Sigmoid colon (tissue), 4 donors: Measurements from ENCODE around the gene SPARC.

Source experiments
- EP300 ChIP-seq, 4 donors: sonication (generic); formaldehyde crosslinking; IDR thresholded peaks; one replicate each; pipeline ENCODE4 v1.6.1; 2017; ENCODE audit warnings: antibody characterized with exemption in 4 of 4
- POLR2A ChIP-seq, 2 donors: fragments of 450-650 bp; IDR thresholded peaks; one replicate each; pipeline ENCODE4 v1.6.1; 2016; ENCODE audit warnings: antibody characterized with exemption in 2 of 2, mild to moderate bottlenecking in 2 of 2, moderate library complexity in 2 of 2
- TF ChIP-seq, protein P1 (sequence below), 4 experiments: fragments of 450-650 bp in 3 of 4; fragments of 200-600 bp in 1 of 4; IDR thresholded peaks; one replicate each; pipeline ENCODE4 v1.5.1; 2016 to 2019; ENCODE audit warnings: antibody characterized with exemption in 4 of 4, mild to moderate bottlenecking in 3 of 4, moderate library complexity in 2 of 4

DNA sequence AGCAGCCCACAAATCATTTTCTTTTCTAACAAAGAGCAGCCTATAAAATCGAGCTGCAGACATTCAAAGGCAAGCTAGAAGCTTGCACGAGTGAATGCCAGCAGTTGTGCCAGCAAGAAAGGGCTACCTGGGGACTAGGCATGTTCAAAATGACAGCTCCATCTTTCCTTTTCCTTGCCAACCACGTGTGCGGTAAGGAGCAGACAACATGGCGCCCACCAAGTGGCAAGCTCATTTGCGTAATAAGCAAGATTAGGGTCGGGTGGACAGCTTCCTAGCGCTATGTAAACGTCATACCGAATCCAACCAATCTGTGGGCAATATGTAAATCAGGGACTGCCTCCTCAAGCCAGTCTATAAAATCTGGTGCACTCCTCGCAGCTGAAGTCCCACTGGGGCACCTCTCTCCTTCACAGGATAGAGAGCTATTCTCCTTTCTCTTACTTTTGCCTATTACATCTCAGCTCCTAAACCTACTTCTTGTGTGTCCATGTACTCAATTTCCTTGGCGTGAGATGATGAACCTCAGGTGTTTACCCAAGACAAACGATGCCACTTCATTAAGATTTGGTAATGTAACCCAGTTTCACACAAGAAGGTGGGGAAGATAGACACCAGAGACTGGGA, 22.5 kb upstream of the SPARC start:
- TF ChIP-seq POLR2A (IDR thresholded peaks at IDR 0.05): no peak
- TF ChIP-seq, protein P1, sequence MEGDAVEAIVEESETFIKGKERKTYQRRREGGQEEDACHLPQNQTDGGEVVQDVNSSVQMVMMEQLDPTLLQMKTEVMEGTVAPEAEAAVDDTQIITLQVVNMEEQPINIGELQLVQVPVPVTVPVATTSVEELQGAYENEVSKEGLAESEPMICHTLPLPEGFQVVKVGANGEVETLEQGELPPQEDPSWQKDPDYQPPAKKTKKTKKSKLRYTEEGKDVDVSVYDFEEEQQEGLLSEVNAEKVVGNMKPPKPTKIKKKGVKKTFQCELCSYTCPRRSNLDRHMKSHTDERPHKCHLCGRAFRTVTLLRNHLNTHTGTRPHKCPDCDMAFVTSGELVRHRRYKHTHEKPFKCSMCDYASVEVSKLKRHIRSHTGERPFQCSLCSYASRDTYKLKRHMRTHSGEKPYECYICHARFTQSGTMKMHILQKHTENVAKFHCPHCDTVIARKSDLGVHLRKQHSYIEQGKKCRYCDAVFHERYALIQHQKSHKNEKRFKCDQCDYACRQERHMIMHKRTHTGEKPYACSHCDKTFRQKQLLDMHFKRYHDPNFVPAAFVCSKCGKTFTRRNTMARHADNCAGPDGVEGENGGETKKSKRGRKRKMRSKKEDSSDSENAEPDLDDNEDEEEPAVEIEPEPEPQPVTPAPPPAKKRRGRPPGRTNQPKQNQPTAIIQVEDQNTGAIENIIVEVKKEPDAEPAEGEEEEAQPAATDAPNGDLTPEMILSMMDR (IDR thresholded peaks at IDR 0.05): no peak
- no peak for TF ChIP-seq EP300 (IDR thresholded peaks at IDR 0.05)
